GM23248 (cell line): ENCODE data around the gene PTEN. TPM values are rescaled to one million over a fixed set of nuclear protein-coding genes. Genes with fewer than 3 reads are reported as not detected.
A peak's percentile ranks its signal among the peaks of the same experiment; 100 is the strongest.
"Not testable (repeated sequence)": the region's sequence is repeated elsewhere in the genome, so short reads cannot be mapped to it uniquely, and the experiment has no call there.

Experiments
- DNase-seq: peaks from one replicate; pipeline ENCODE4 v3.0.0-alpha.2; 2015
- H2AFZ ChIP-seq: fragments of 200-600 bp; sonication (generic); 2 replicates; pipeline ENCODE4 v1.6.1; 2016; ENCODE audit warnings: antibody characterized with exemption
- H3F3A ChIP-seq: fragments of 200-600 bp; sonication (generic); 2 replicates; pipeline ENCODE4 v1.6.1; 2016; ENCODE audit warnings: mild to moderate bottlenecking, antibody characterized with exemption, mixed run types; ENCODE audit not compliant: insufficient read depth
- H3K27ac ChIP-seq: fragments of 200-600 bp; sonication (generic); 2 replicates; pipeline ENCODE4 v1.5.1; 2016; ENCODE audit warnings: mild to moderate bottlenecking
- H3K27me3 ChIP-seq: fragments of 200-600 bp; sonication (generic); replicated peaks from 2 replicates; pipeline ENCODE4 v1.6.1; 2016; ENCODE audit warnings: mild to moderate bottlenecking; ENCODE audit not compliant: insufficient read depth
- H3K36me3 ChIP-seq: fragments of 200-600 bp; sonication (generic); 2 replicates; pipeline ENCODE4 v1.6.1; 2016; ENCODE audit warnings: low read depth, mild to moderate bottlenecking
- H3K4me1 ChIP-seq: fragments of 200-600 bp; sonication (generic); 2 replicates; pipeline ENCODE4 v1.6.1; 2016; ENCODE audit warnings: mild to moderate bottlenecking; ENCODE audit not compliant: insufficient read depth
- H3K4me2 ChIP-seq: fragments of 200-600 bp; sonication (generic); one replicate; pipeline ENCODE4 v1.6.1; 2016; ENCODE audit warnings: mild to moderate bottlenecking; ENCODE audit not compliant: unreplicated experiment
- H3K4me3 ChIP-seq: fragments of 200-600 bp; sonication (generic); 2 replicates; pipeline ENCODE4 v1.5.1; 2016; ENCODE audit warnings: mild to moderate bottlenecking
- H3K79me2 ChIP-seq: fragments of 200-600 bp; sonication (generic); 2 replicates; pipeline ENCODE4 v1.6.1; 2016; ENCODE audit warnings: mild to moderate bottlenecking; ENCODE audit not compliant: insufficient read depth
- H3K9ac ChIP-seq: fragments of 200-600 bp; sonication (generic); 2 replicates; pipeline ENCODE4 v1.6.1; 2016; ENCODE audit warnings: mild to moderate bottlenecking
- H3K9me2 ChIP-seq: fragments of 200-600 bp; sonication (generic); 2 replicates; pipeline ENCODE4 v1.6.1; 2016; ENCODE audit warnings: mixed run types, mild to moderate bottlenecking, moderate library complexity; ENCODE audit not compliant: insufficient read depth
- H3K9me3 ChIP-seq: fragments of 200-600 bp; sonication (generic); one replicate; pipeline ENCODE4 v1.6.1; 2017; ENCODE audit warnings: low read depth
- H4K20me1 ChIP-seq: fragments of 200-600 bp; sonication (generic); 2 replicates; pipeline ENCODE4 v1.6.0; 2016; ENCODE audit not compliant: insufficient read depth
- EZH2 ChIP-seq: fragments of 200-600 bp; sonication (generic); IDR thresholded peaks from 2 replicates; pipeline ENCODE4 v1.6.1; 2018; ENCODE audit warnings: antibody characterized with exemption, mild to moderate bottlenecking; ENCODE audit not compliant: insufficient read depth, poor library complexity, severe bottlenecking
- EZH2phosphoT487 ChIP-seq: fragments of 200-600 bp; sonication (generic); IDR thresholded peaks from 2 replicates; pipeline ENCODE4 v1.6.1; 2018; ENCODE audit warnings: antibody characterized with exemption, moderate library complexity, mild to moderate bottlenecking, low read depth; ENCODE audit not compliant: insufficient read depth
- WGBS, 2 experiments: methylation state at CpG; one replicate each; pipeline ENCODE4 v1.1.6; 2015 to 2017; ENCODE audit warnings: low lambda C conversion rate in 2 of 2, low coverage in 1 of 2; ENCODE audit errors: missing lambda C conversion rate in 2 of 2; 5-methylcytosine and 5-hydroxymethylcytosine counted together
- in situ Hi-C: fragments of 300-500 bp; cut with MboI; formaldehyde crosslinking; loops from 2 replicates; pipeline ENCODE4 v1.15.0; 2020
- polyA plus RNA-seq: library from polyadenylated mRNA; unstranded; fragments of >200 nt; fragmentation: Nextera tagmentation; extraction: Ambion mirVana; gene quantifications from 2 replicates; pipeline ENCODE4 v1.2.1, GENCODE V29; 2016
- total RNA-seq: library from RNA; depleted of rRNA; stranded (reverse); fragments of >200 nt; shearing (Covaris generic); gene quantifications from 2 replicates; pipeline ENCODE4 v1.2.3, GENCODE V29; 2014

Gene PTEN
- total and polyA plus RNA-seq, 2 experiments from 2014 or later, result 35.5 to 93.9 TPM

GRCh38 chr10:87843714-87844113 is 19.7 kb upstream of the PTEN start:
- in situ Hi-C loops, result no loop called here
- no peak for DNase-seq
- Histone ChIP-seq H3K9me3 (no peaks in the 10 kb centered on the region), H3K27me3 (no peaks in the 10 kb centered on the region), H3K79me2 (no peaks in the 10 kb centered on the region), H3F3A (0 out of 2 replicates have a peak, but pooled peaks cover 3% of the 10 kb centered on the region), H3K36me3 (no peaks in the 10 kb centered on the region), H3K27ac (peak overlapping the region; percentile 46), H3K4me3 (no peak overlapping the region), H3K9ac (peak overlapping the region; percentile 10), H2AFZ (no peak overlapping the region; the same call in 1 of the 2 replicates), H4K20me1 (no peaks in the 10 kb centered on the region), H3K4me2 (no peak overlapping the region), H3K9me2 (no peaks in the 10 kb centered on the region), H3K4me1 (peaks cover 28% of the 10 kb centered on the region)
- TF ChIP-seq EZH2 (no peak), EZH2phosphoT487 (no peak)
- WGBS, 2 experiments, result 96 to 99% methylated on average over 4 of the region's 4 CpGs

DNA sequence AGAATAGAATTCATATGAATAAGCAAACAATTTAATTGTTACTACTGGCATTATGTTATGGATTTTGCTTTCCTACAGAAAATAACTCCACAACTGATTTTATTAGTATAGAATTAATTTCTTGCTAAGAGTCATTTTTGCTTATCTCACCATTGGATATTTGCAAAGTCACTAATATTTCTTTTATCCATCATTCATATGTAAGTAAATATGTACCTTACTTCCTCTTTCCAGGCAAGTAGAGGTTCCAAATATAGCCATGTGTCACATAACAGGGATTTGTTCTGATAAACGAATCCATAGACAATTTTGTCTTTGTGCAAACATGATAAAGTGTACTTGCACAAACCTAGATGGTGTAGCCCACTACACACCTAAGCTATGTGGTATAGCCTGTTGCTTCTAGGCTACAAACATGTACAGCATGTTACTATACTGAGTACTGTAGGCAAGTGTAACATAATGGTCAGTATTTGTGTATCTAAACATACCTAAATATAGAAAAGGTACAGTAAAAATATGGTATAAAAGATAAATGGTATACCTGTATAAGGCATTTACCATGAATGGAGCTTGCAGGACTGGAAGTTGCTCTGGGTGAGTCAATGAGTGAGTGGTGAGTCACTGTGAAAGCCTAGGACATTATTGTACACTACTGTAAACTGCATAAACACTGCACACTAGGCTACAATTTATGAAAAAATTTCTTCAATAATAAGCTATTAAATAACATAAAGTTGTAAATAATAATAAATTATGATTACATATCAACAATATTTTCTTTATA is 18.4 kb upstream of the PTEN start:
- in situ Hi-C loops, result no loop called here
- H3K4me2 ChIP-seq, result no peak overlapping the region
- DNase-seq, result peak; percentile 69

GRCh38 chr10:87845624-87845998 is 17.8 kb upstream of the PTEN start:
- Histone ChIP-seq H3K9me3 (no peaks in the 10 kb centered on the region), H3K4me3 (no peak overlapping the region), H3K4me1 (peaks cover 28% of the 10 kb centered on the region), H3K9me2 (no peaks in the 10 kb centered on the region), H3F3A (0 out of 2 replicates have a peak, but pooled peaks cover 3% of the 10 kb centered on the region), H4K20me1 (no peaks in the 10 kb centered on the region), H3K36me3 (no peaks in the 10 kb centered on the region), H3K27ac (no peak overlapping the region), H3K4me2 (no peak overlapping the region), H3K27me3 (no peaks in the 10 kb centered on the region), H3K79me2 (no peaks in the 10 kb centered on the region), H2AFZ (no peak overlapping the region), H3K9ac (no peak overlapping the region)
- TF ChIP-seq EZH2, result no peak
- no peak for TF ChIP-seq EZH2phosphoT487
- in situ Hi-C loops, result no loop called here
- 90 to 97% methylated on average over 3 of the region's 3 CpGs for WGBS, 2 experiments
- no peak for DNase-seq

More for the DNA sequence above, 18.4 kb upstream of the PTEN start:
- Histone ChIP-seq H3K79me2 (no peaks in the 10 kb centered on the region), H3K9ac (no peak overlapping the region), H3F3A (0 out of 2 replicates have a peak, but pooled peaks cover 3% of the 10 kb centered on the region), H3K36me3 (no peaks in the 10 kb centered on the region), H2AFZ (no peak overlapping the region), H3K9me2 (no peaks in the 10 kb centered on the region), H3K4me1 (peaks cover 28% of the 10 kb centered on the region), H3K9me3 (no peaks in the 10 kb centered on the region), H3K27ac (no peak overlapping the region), H3K27me3 (no peaks in the 10 kb centered on the region), H3K4me3 (no peak overlapping the region), H4K20me1 (no peaks in the 10 kb centered on the region)
- no peak for TF ChIP-seq EZH2
- no peak for TF ChIP-seq EZH2phosphoT487
- WGBS, 2 experiments, result 0% methylated on average over 1 of the region's 1 CpG

DNA sequence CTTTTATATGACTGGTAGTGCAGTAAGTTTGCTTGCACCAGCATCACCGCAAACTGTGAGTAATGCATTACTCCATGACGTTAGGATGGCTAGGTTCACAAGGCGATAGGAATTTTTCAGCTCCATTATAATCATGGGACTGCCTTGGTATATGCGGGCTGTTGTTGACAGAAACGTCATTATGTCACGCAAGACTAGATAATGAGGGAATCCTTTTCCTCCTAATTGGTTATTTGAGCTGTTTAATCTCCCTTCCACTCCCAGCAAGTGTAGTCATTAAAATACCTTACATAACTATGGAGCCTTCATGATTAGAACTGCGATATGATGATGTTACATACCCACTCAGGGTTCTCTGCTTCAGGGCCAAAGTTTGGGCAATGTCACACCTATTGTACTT is 17.4 kb upstream of the PTEN start:
- Histone ChIP-seq H3K27me3 (no peaks in the 10 kb centered on the region), H3K9ac (no peak overlapping the region), H3K4me2 (no peak overlapping the region), H3K4me3 (no peak overlapping the region), H2AFZ (no peak overlapping the region), H3F3A (0 out of 2 replicates have a peak, but pooled peaks cover 3% of the 10 kb centered on the region), H4K20me1 (no peaks in the 10 kb centered on the region), H3K4me1 (peaks cover 28% of the 10 kb centered on the region), H3K36me3 (no peaks in the 10 kb centered on the region), H3K9me3 (no peaks in the 10 kb centered on the region), H3K9me2 (no peaks in the 10 kb centered on the region), H3K79me2 (no peaks in the 10 kb centered on the region), H3K27ac (no peak overlapping the region)
- in situ Hi-C loops, result no loop called here
- DNase-seq, result peak; percentile 41
- WGBS, 2 experiments, result 79 to 82% methylated on average over 7 of the region's 7 CpGs
- TF ChIP-seq EZH2phosphoT487 (no peak), EZH2 (no peak)

DNA sequence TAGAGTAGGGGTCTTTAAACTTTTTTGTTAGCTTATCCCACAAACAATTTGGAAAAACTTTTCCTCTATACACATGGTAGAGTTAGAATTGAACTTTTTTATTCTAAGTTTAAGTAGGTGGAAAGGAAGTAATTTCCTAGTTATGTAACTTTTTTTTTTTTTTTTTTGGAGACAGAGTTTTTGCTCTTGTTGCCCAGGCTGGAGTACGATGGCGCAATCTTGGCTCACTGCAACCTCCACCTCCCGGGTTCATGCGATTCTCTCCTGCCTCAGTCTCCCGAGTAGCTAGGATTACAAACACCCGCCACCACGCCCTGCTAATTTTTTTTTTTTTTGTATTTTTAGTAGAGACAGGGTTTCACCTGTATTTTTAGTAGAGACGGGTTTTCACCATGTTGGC is 16.7 kb upstream of the PTEN start:
- H3K4me3 ChIP-seq, H2AFZ ChIP-seq, H4K20me1 ChIP-seq, H3K79me2 ChIP-seq, H3K4me2 ChIP-seq, H3K36me3 ChIP-seq, H3K27ac ChIP-seq, in situ Hi-C loops, H3F3A ChIP-seq, DNase-seq, H3K27me3 ChIP-seq, H3K9ac ChIP-seq, H3K9me3 ChIP-seq, H3K9me2 ChIP-seq: not testable (repeated sequence)
- WGBS, 2 experiments, result 71 to 74% methylated on average over 8 of the region's 8 CpGs
- H3K4me1 ChIP-seq, result peaks cover 28% of the 10 kb centered on the region
